ENCODE data around the gene EZH1. TPM values are rescaled to one million over a fixed set of nuclear protein-coding genes. Genes with fewer than 3 reads are reported as not detected.

EZH1 gene
- total and polyA plus RNA-seq, 2 of the 4 experiments (the other 2 are of a cell fraction), result 17.6 to 27.3 TPM

DNA sequence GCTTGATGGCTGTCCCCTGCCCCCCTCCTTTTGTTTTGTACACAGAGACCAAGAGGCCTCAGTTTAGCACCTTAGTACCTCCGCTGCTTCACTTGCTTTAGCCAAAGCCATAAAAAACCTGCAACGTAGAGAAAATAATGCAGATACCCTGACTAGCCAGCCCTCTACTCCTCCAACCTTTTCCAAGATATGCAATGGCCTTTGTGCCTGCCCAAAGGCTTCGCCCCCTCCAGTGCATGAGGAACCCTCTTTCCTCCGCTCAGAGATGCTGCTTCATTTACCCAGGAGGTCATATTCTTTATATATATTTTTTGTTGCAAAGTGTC, 45.5 kb downstream of the EZH1 start:
- Histone ChIP-seq H3K9me3 (ENCODE audit: control insufficient read depth, insufficient read depth, low read length) (no peaks in the 10 kb centered on the region), H4K20me1 (ENCODE audit: insufficient read depth, low read length) (no peaks in the 10 kb centered on the region; the same call in 1 of the 2 replicates), H2BK120ac (ENCODE audit: low read depth, low read length) (no peak overlapping the region), H3K4me2 (ENCODE audit: low read depth, low read length) (no peak overlapping the region), H4K8ac (ENCODE audit: low read depth in 2 of 2, low read length in 2 of 2) (no peak overlapping the region; a peak in 1 of 4 replicates), H3K4ac (ENCODE audit: low read depth, low read length) (no peak overlapping the region), H2AK5ac (ENCODE audit: low read depth, low read length) (no peak overlapping the region; the same call in 1 of the 2 replicates), H3K4me3 (ENCODE audit: insufficient read depth, low read depth, low read length) (no peak overlapping the region), H4K5ac (ENCODE audit: low read depth, low read length) (no peak overlapping the region), H3K23ac (ENCODE audit: low read depth, low read length) (no peak overlapping the region), H3K56ac (ENCODE audit: extremely low read depth, insufficient read depth, low read length) (no peak overlapping the region), H3K18ac (ENCODE audit: low read depth, low read length) (no peak overlapping the region), H2AK9ac (replicated peaks; ENCODE audit: low read depth, low read length, poor library complexity) (no peak overlapping the region), H2BK5ac (ENCODE audit: low read depth, low read length, poor library complexity, severe bottlenecking) (no peak overlapping the region), H3K79me1 (ENCODE audit: low read depth in 1 of 2, low read length in 2 of 2) (no peaks in the 10 kb centered on the region), H2AFZ (replicated peaks; ENCODE audit: low read length, poor library complexity) (no peak overlapping the region), H3K9me1 (ENCODE audit: insufficient read depth, low read length) (peaks cover 5% of the 10 kb centered on the region; the same call in 1 of the 2 replicates), H3K4me1 (ENCODE audit: control insufficient read depth, insufficient read depth, low read length) (peaks cover 3% of the 10 kb centered on the region; the same call in 1 of the 2 replicates), H3K14ac (replicated peaks; ENCODE audit: low read depth, low read length) (no peak overlapping the region), H3K36me3 (ENCODE audit: control insufficient read depth, insufficient read depth, low read length) (peaks cover 46% of the 10 kb centered on the region), H3K9ac (ENCODE audit: low read depth, low read length) (no peak overlapping the region), H4K91ac (ENCODE audit: insufficient read depth, low read depth, low read length) (no peak overlapping the region), H2BK20ac (ENCODE audit: low read depth, low read length) (no peak overlapping the region), H2BK15ac (ENCODE audit: low read depth, low read length) (no peak overlapping the region), H3K27me3 (ENCODE audit: control insufficient read depth, insufficient read depth, low read length) (no peaks in the 10 kb centered on the region), H3K27ac (ENCODE audit: insufficient read depth, low read length) (no peak overlapping the region)
- dilution Hi-C loops (cut with HindIII; ENCODE audit: low sequenced_read_pairs, unreplicated experiment), result no loop called here
- intact Hi-C loops (cut with micrococcal nuclease), result no loop called here
- in situ Hi-C loops (cut with MboI; ENCODE audit: low sequenced_read_pairs), result loop anchor here (25.0 kb wide), 1 partner anchor 613 kb away; no protein-coding TSS in a partner anchor
- no CpG with 5 or more reads among the region's 4 CpGs for WGBS, 2 experiments (ENCODE audit: extremely low coverage in 2 of 2, insufficient read length in 1 of 2)
- BruUV-seq (replicated peaks), result no TSS peak
- ChIA-PET POLR2A (ENCODE audit: unreplicated experiment) (interaction anchor here (0.6 kb wide), 1 partner anchor 306 kb away, joined by 7 read pairs; no protein-coding TSS in a partner anchor), CTCF (no interaction called here)
- TF ChIP-seq MAFK (IDR thresholded peaks at IDR 0.05; ENCODE audit: low read depth, low read length), result no peak
- no peak for TF ChIP-seq POLR2A (IDR thresholded peaks at IDR 0.05; ENCODE audit: low read depth, low read length)
- TF ChIP-seq MAZ (IDR thresholded peaks at IDR 0.05; ENCODE audit: borderline replicate concordance, low read depth, low read length), result no peak
- no peak for TF ChIP-seq CHD1 (IDR thresholded peaks at IDR 0.05; ENCODE audit: low read depth, low read length)
- no peak for TF ChIP-seq MXI1 (IDR thresholded peaks at IDR 0.05; ENCODE audit: borderline replicate concordance, low read depth, low read length)
- TF ChIP-seq CEBPB (IDR thresholded peaks at IDR 0.05; ENCODE audit: low read depth, low read length), result no peak
- TF ChIP-seq, protein P1, sequence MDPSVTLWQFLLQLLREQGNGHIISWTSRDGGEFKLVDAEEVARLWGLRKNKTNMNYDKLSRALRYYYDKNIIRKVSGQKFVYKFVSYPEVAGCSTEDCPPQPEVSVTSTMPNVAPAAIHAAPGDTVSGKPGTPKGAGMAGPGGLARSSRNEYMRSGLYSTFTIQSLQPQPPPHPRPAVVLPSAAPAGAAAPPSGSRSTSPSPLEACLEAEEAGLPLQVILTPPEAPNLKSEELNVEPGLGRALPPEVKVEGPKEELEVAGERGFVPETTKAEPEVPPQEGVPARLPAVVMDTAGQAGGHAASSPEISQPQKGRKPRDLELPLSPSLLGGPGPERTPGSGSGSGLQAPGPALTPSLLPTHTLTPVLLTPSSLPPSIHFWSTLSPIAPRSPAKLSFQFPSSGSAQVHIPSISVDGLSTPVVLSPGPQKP (IDR thresholded peaks at IDR 0.05; ENCODE audit: borderline replicate concordance, low read depth, low read length), result no peak
- TF ChIP-seq FOS (IDR thresholded peaks at IDR 0.05; ENCODE audit: low read depth, low read length), result no peak
- TF ChIP-seq, protein P2, sequence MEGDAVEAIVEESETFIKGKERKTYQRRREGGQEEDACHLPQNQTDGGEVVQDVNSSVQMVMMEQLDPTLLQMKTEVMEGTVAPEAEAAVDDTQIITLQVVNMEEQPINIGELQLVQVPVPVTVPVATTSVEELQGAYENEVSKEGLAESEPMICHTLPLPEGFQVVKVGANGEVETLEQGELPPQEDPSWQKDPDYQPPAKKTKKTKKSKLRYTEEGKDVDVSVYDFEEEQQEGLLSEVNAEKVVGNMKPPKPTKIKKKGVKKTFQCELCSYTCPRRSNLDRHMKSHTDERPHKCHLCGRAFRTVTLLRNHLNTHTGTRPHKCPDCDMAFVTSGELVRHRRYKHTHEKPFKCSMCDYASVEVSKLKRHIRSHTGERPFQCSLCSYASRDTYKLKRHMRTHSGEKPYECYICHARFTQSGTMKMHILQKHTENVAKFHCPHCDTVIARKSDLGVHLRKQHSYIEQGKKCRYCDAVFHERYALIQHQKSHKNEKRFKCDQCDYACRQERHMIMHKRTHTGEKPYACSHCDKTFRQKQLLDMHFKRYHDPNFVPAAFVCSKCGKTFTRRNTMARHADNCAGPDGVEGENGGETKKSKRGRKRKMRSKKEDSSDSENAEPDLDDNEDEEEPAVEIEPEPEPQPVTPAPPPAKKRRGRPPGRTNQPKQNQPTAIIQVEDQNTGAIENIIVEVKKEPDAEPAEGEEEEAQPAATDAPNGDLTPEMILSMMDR (conservative IDR thresholded peaks at IDR 0.05; ENCODE audit: low read depth, low read length), result no peak
- TF ChIP-seq BHLHE40 (IDR thresholded peaks at IDR 0.05; ENCODE audit: low read depth, low read length), result no peak
- TF ChIP-seq, protein P3, sequence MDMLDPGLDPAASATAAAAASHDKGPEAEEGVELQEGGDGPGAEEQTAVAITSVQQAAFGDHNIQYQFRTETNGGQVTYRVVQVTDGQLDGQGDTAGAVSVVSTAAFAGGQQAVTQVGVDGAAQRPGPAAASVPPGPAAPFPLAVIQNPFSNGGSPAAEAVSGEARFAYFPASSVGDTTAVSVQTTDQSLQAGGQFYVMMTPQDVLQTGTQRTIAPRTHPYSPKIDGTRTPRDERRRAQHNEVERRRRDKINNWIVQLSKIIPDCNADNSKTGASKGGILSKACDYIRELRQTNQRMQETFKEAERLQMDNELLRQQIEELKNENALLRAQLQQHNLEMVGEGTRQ (IDR thresholded peaks at IDR 0.05; ENCODE audit: low read depth, low read length), result no peak
- no peak for TF ChIP-seq SMC3 (IDR thresholded peaks at IDR 0.05; ENCODE audit: low read depth, low read length)
- no peak for DNase-seq
- ATAC-seq (ENCODE audit: low read depth), result no peak

Data from IMR-90 (cell line).